ENCODE results near the gene TNFSF8. TPM values are rescaled to one million over a fixed set of nuclear protein-coding genes. Genes with fewer than 3 reads are reported as not detected.

Gene TNFSF8
- polyA plus RNA-seq, 1 of the 3 experiments (the other 2 are of a cell fraction), result not detected

DNA sequence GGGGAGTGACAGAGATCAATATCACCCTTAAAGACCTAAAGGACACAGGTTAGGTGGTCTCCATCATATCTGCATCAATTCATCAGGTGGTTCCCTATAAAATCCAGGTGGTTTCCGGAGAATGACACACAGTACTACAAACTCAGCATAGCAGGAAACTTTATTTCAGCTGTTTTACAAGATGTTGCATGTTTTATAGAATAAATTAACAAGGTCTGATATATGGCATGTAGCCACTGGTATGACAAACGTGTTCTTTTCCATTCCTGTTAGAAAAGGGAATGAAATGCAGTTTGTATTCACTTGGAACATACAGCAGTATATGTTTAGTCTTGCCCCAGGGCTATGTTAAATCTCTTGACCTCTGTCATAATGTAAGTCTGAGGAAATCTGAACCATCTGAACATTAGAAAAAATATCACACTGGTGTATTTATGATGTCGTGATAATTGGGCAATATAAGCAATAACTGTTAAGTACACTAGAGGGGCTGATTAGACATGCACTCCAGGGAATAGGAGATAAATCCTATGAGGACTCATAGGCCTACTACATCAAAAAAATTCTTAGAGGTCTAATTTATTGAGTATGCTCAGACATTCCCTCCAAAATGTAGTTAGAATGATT lies 42.2 kb upstream of the TNFSF8 start:
- H3K36me3 ChIP-seq (replicated peaks in 1 of 2; ENCODE audit: control insufficient read depth in 1 of 2, insufficient read depth in 2 of 2, low read length in 1 of 2), result no peaks in the 10 kb centered on the region
- H3K79me2 ChIP-seq (ENCODE audit: insufficient read depth), result no peaks in the 10 kb centered on the region
- no peaks in the 10 kb centered on the region for H3K9me3 ChIP-seq
- H2AFZ ChIP-seq (ENCODE audit: low read depth), result no peak overlapping the region
- H3K27ac ChIP-seq (ENCODE audit: low read depth in 2 of 2, low read length in 1 of 2), result no peak overlapping the region
- POLR2A ChIA-PET, result no interaction called here
- DNase-seq, result no peak
- 23% methylated on average over 3 of the region's 3 CpGs for WGBS (ENCODE audit: low lambda C conversion rate)
- H3K27me3 ChIP-seq (ENCODE audit: insufficient read depth), result no peaks in the 10 kb centered on the region; the same call in 1 of the 2 replicates
- H3K4me2 ChIP-seq, result no peak overlapping the region
- no peaks in the 10 kb centered on the region; a peak in 1 of 4 replicates for H3K4me1 ChIP-seq (ENCODE audit: control insufficient read depth in 1 of 2, insufficient read depth in 2 of 2, low read depth in 1 of 2, low read length in 1 of 2)
- no peaks in the 10 kb centered on the region for H4K20me1 ChIP-seq (ENCODE audit: insufficient read depth)
- CTCF ChIA-PET, result no interaction called here
- H3K4me3 ChIP-seq (ENCODE audit: low read depth in 2 of 2, low read length in 1 of 2), result no peak overlapping the region
- TF ChIP-seq POLR2AphosphoS5 (IDR thresholded peaks at IDR 0.05; ENCODE audit: low read depth, low read length), result no peak
- TF ChIP-seq, protein P1, sequence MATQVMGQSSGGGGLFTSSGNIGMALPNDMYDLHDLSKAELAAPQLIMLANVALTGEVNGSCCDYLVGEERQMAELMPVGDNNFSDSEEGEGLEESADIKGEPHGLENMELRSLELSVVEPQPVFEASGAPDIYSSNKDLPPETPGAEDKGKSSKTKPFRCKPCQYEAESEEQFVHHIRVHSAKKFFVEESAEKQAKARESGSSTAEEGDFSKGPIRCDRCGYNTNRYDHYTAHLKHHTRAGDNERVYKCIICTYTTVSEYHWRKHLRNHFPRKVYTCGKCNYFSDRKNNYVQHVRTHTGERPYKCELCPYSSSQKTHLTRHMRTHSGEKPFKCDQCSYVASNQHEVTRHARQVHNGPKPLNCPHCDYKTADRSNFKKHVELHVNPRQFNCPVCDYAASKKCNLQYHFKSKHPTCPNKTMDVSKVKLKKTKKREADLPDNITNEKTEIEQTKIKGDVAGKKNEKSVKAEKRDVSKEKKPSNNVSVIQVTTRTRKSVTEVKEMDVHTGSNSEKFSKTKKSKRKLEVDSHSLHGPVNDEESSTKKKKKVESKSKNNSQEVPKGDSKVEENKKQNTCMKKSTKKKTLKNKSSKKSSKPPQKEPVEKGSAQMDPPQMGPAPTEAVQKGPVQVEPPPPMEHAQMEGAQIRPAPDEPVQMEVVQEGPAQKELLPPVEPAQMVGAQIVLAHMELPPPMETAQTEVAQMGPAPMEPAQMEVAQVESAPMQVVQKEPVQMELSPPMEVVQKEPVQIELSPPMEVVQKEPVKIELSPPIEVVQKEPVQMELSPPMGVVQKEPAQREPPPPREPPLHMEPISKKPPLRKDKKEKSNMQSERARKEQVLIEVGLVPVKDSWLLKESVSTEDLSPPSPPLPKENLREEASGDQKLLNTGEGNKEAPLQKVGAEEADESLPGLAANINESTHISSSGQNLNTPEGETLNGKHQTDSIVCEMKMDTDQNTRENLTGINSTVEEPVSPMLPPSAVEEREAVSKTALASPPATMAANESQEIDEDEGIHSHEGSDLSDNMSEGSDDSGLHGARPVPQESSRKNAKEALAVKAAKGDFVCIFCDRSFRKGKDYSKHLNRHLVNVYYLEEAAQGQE (IDR thresholded peaks at IDR 0.05; ENCODE audit: low read depth, low read length), result no peak
- H3F3A ChIP-seq (replicated peaks; ENCODE audit: insufficient read depth), result no peaks in the 10 kb centered on the region
- H3K9me2 ChIP-seq, result peaks cover 3% of the 10 kb centered on the region; the same call in 1 of the 2 replicates
- H3K9ac ChIP-seq, result no peak overlapping the region

DNA sequence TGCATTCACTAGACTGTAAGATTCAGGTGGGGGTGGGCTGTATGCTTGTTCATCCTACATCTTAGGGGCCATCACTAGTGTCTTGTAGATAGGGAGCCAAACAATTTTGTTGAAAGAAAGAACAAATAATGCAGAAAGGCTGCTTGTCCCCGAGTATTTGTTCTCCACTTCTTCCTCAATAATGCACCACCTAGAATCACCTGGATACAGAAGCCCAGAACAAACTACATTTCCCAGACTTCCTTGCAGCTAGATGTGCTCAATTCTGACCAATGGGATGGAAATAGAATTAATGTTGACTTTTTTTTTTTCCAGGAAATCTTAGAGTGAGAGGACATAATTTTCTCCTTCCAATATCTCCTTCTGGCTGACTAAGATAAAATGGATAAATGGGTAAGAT lies 38.9 kb upstream of the TNFSF8 start:
- Histone ChIP-seq H3K79me2 (ENCODE audit: insufficient read depth) (no peaks in the 10 kb centered on the region), H3K4me1 (ENCODE audit: control insufficient read depth in 1 of 2, insufficient read depth in 2 of 2, low read depth in 1 of 2, low read length in 1 of 2) (no peaks in the 10 kb centered on the region; a peak in 1 of 4 replicates), H3K9me2 (peaks cover 3% of the 10 kb centered on the region; the same call in 1 of the 2 replicates), H3K4me3 (ENCODE audit: low read depth in 2 of 2, low read length in 1 of 2) (no peak overlapping the region), H3K27me3 (ENCODE audit: insufficient read depth) (no peaks in the 10 kb centered on the region; the same call in 1 of the 2 replicates), H3K27ac (ENCODE audit: low read depth in 2 of 2, low read length in 1 of 2) (no peak overlapping the region), H3K9me3 (no peaks in the 10 kb centered on the region), H3F3A (replicated peaks; ENCODE audit: insufficient read depth) (no peaks in the 10 kb centered on the region), H3K9ac (no peak overlapping the region), H4K20me1 (ENCODE audit: insufficient read depth) (no peaks in the 10 kb centered on the region), H3K36me3 (replicated peaks in 1 of 2; ENCODE audit: control insufficient read depth in 1 of 2, insufficient read depth in 2 of 2, low read length in 1 of 2) (no peaks in the 10 kb centered on the region), H3K4me2 (no peak overlapping the region), H2AFZ (ENCODE audit: low read depth) (no peak overlapping the region)
- WGBS (ENCODE audit: low lambda C conversion rate), result 38% methylated on average over 1 of the region's 1 CpG
- no peak for DNase-seq
- POLR2A ChIA-PET, result no interaction called here
- CTCF ChIA-PET, result interaction anchor here (0.5 kb wide), 1 partner anchor 14 kb away, joined by 3 read pairs; no protein-coding TSS in a partner anchor
- TF ChIP-seq TCF12 (IDR thresholded peaks at IDR 0.05) (no peak), RAD21 (IDR thresholded peaks at IDR 0.05; ENCODE audit: low read length) (no peak), SIN3A (IDR thresholded peaks at IDR 0.05; ENCODE audit: borderline replicate concordance, low read depth, low read length) (no peak), NRF1 (IDR thresholded peaks at IDR 0.05; ENCODE audit: low read depth, low read length) (no peak), TAF1 (IDR thresholded peaks at IDR 0.05; ENCODE audit: borderline replicate concordance, low read depth, low read length) (no peak), RCOR1 (IDR thresholded peaks at IDR 0.05; ENCODE audit: low read length) (no peak), FOXJ3 (CRISPR knock-in tag; IDR thresholded peaks at IDR 0.05) (no peak), NFIC (IDR thresholded peaks at IDR 0.05; ENCODE audit: borderline replicate concordance) (no peak), EZH2phosphoT487 (IDR thresholded peaks at IDR 0.05; ENCODE audit: borderline replicate concordance, low read depth) (no peak), GATA2 (CRISPR knock-in tag; IDR thresholded peaks at IDR 0.05) (no peak), GABPA (IDR thresholded peaks at IDR 0.05; ENCODE audit: low read depth) (no peak), FOSL2 (IDR thresholded peaks at IDR 0.05; ENCODE audit: borderline replicate concordance, low read depth) (no peak)
- TF ChIP-seq, protein P2, sequence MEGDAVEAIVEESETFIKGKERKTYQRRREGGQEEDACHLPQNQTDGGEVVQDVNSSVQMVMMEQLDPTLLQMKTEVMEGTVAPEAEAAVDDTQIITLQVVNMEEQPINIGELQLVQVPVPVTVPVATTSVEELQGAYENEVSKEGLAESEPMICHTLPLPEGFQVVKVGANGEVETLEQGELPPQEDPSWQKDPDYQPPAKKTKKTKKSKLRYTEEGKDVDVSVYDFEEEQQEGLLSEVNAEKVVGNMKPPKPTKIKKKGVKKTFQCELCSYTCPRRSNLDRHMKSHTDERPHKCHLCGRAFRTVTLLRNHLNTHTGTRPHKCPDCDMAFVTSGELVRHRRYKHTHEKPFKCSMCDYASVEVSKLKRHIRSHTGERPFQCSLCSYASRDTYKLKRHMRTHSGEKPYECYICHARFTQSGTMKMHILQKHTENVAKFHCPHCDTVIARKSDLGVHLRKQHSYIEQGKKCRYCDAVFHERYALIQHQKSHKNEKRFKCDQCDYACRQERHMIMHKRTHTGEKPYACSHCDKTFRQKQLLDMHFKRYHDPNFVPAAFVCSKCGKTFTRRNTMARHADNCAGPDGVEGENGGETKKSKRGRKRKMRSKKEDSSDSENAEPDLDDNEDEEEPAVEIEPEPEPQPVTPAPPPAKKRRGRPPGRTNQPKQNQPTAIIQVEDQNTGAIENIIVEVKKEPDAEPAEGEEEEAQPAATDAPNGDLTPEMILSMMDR (IDR thresholded peaks at IDR 0.05), result no peak
- TF ChIP-seq, protein P1 (IDR thresholded peaks at IDR 0.05; ENCODE audit: low read depth, low read length), result no peak
- TF ChIP-seq, protein P3, sequence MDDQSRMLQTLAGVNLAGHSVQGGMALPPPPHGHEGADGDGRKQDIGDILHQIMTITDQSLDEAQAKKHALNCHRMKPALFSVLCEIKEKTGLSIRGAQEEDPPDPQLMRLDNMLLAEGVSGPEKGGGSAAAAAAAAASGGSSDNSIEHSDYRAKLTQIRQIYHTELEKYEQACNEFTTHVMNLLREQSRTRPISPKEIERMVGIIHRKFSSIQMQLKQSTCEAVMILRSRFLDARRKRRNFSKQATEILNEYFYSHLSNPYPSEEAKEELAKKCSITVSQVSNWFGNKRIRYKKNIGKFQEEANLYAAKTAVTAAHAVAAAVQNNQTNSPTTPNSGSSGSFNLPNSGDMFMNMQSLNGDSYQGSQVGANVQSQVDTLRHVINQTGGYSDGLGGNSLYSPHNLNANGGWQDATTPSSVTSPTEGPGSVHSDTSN (IDR thresholded peaks at IDR 0.05), result no peak

All from SK-N-SH (cell line).